Left colon (tissue), 2 donors: ENCODE results near the gene FRAT2. TPM values are rescaled to one million over a fixed set of nuclear protein-coding genes. Genes with fewer than 3 reads are reported as not detected.
A peak's percentile ranks its signal among the peaks of the same experiment; 100 is the strongest.

ENCODE experiments used
- ATAC-seq: fragments of 200-7000 bp; cut with Tn5 transposase; one replicate; pipeline ENCODE4 v1.9.1; 2020; ENCODE audit warnings: mild to moderate bottlenecking, moderate library complexity
- DNase-seq, 2 donors: peaks; one replicate each; pipeline ENCODE4 v3.0.0-alpha.2; 2020
- intact Hi-C, 2 donors: fragments of 100-400 bp; cut with DNase I in 1 of 2; cut with micrococcal nuclease in 1 of 2; formaldehyde crosslinking; loops; one replicate each; pipeline versions ENCODE4 v1.11.2 to v1.14.0; 2022; cut with DNase I, micrococcal nuclease
- long read RNA-seq: library from polyadenylated mRNA; unstranded; transcript quantifications from one replicate; pipeline ENCODE4 v2.0.0, GENCODE V29; 2021
- total RNA-seq, 2 donors: library from RNA; stranded (reverse); fragmentation: NEBNext Ultra II Directional; extraction: Animal tissue kit (Norgen Biotek cat#: 25700); gene quantifications; one replicate each; pipeline ENCODE4 v1.2.1, GENCODE V29; 2021
- donor health status: DM: no; HTN: no; CAD: no.
- donor health status: DM: yes; HTN: yes; CAD: no.

The FRAT2 gene
- 10 to 100 TPM; 41.4 to 43.9 TPM for total RNA-seq
- long read RNA-seq, transcript FRAT2-201 (1 exons, 2,213 nt), result major isoform, 441 of 442 reads
- long read RNA-seq, partial matches to known transcripts, result 0 of 442 reads
- long read RNA-seq, other reads (novel, unspliced or antisense), result 1 of 442 reads

GRCh38 chr10:97334370-97335175 lies at the start of gene FRAT2:
Gene FRAT2 (minus strand): TSS chr10:97334729. CDS start chr10:97334572, 157 bp downstream.
- ATAC-seq (peak; percentile 82), DNase-seq (peak; percentile 91 to 93)
- intact Hi-C loops, result loop anchor here in 1 of 2 donors (10.0 kb wide), 1 partner anchor 50 kb away; no protein-coding TSS in a partner anchor

GRCh38 chr10:97384156-97384555 lies 49.6 kb upstream of the FRAT2 start:
- DNase-seq, result no peak
- no peak for ATAC-seq
- intact Hi-C loops, result no loop called here

- intact Hi-C loops, result no loop called here
- ATAC-seq (no peak), DNase-seq (no peak)
Measured at GRCh38 chr10:97383159-97383558, 48.6 kb upstream of the FRAT2 start.

GRCh38 chr10:97381626-97382025 lies 47.1 kb upstream of the FRAT2 start:
- no peak for DNase-seq
- no peak for ATAC-seq
- intact Hi-C loops, result no loop called here

- ATAC-seq (peak; percentile 98), DNase-seq (peak; percentile 32 to 64)
- intact Hi-C loops, result no loop called here
Measured at GRCh38 chr10:97380516-97380915, 46.0 kb upstream of the FRAT2 start.

- DNase-seq (no peak), ATAC-seq (no peak)
- intact Hi-C loops, result no loop called here
Measured at GRCh38 chr10:97378933-97379921, 44.7 kb upstream of the FRAT2 start.

GRCh38 chr10:97376413-97376812 lies 41.9 kb upstream of the FRAT2 start:
- DNase-seq, result no peak
- intact Hi-C loops, result no loop called here
- no peak for ATAC-seq

- intact Hi-C loops, result no loop called here
- DNase-seq (no peak), ATAC-seq (no peak)
Measured at GRCh38 chr10:97373456-97373855, 38.9 kb upstream of the FRAT2 start.

GRCh38 chr10:97372233-97372875 lies 37.8 kb upstream of the FRAT2 start:
- intact Hi-C loops, result no loop called here
- ATAC-seq, result no peak
- no peak for DNase-seq

GRCh38 chr10:97371696-97372095 lies 37.2 kb upstream of the FRAT2 start:
- DNase-seq (no peak), ATAC-seq (no peak)
- intact Hi-C loops, result no loop called here

- no peak for DNase-seq
- intact Hi-C loops, result no loop called here
- ATAC-seq, result no peak
Measured at GRCh38 chr10:97367126-97367649, 32.7 kb upstream of the FRAT2 start.

GRCh38 chr10:97366572-97366971 lies 32.0 kb upstream of the FRAT2 start:
- DNase-seq (no peak), ATAC-seq (no peak)
- intact Hi-C loops, result no loop called here

GRCh38 chr10:97365761-97366351 lies 31.3 kb upstream of the FRAT2 start:
- intact Hi-C loops, result no loop called here
- ATAC-seq, result no peak
- DNase-seq, result no peak

- DNase-seq, result no peak
- no peak for ATAC-seq
- intact Hi-C loops, result no loop called here
Measured at GRCh38 chr10:97363071-97363470, 28.5 kb upstream of the FRAT2 start.

GRCh38 chr10:97362310-97363033 lies 27.9 kb upstream of the FRAT2 start:
- intact Hi-C loops, result no loop called here
- DNase-seq (no peak), ATAC-seq (no peak)

- DNase-seq, result no peak
- ATAC-seq, result no peak
- intact Hi-C loops, result no loop called here
Measured at GRCh38 chr10:97361537-97361901, 27.0 kb upstream of the FRAT2 start.

GRCh38 chr10:97360705-97361536 lies 26.4 kb upstream of the FRAT2 start:
- ATAC-seq (no peak), DNase-seq (no peak)
- intact Hi-C loops, result no loop called here
